ENCODE results near the gene NINL.

NINL gene

GRCh38 chr20:25469558-25469957 lies 115.8 kb downstream of the NINL start:
- no peaks in the 10 kb centered on the region for H3K9me3 ChIP-seq (ENCODE audit: control insufficient read depth, insufficient read depth, low read depth, low read length)
- H3K27me3 ChIP-seq (ENCODE audit: control insufficient read depth, insufficient read depth, low read length), result no peaks in the 10 kb centered on the region
- H3K4me1 ChIP-seq (ENCODE audit: control insufficient read depth, insufficient read depth, low read length), result no peaks in the 10 kb centered on the region
- H3K4me3 ChIP-seq (ENCODE audit: low read depth, low read length), result no peak overlapping the region
- no peak overlapping the region for H3K9ac ChIP-seq (ENCODE audit: low read length)
- H3K36me3 ChIP-seq (ENCODE audit: control insufficient read depth, insufficient read depth, low read length), result peaks cover 73% of the 10 kb centered on the region
- H3K27ac ChIP-seq (ENCODE audit: low read depth, low read length), result no peak overlapping the region

DNA sequence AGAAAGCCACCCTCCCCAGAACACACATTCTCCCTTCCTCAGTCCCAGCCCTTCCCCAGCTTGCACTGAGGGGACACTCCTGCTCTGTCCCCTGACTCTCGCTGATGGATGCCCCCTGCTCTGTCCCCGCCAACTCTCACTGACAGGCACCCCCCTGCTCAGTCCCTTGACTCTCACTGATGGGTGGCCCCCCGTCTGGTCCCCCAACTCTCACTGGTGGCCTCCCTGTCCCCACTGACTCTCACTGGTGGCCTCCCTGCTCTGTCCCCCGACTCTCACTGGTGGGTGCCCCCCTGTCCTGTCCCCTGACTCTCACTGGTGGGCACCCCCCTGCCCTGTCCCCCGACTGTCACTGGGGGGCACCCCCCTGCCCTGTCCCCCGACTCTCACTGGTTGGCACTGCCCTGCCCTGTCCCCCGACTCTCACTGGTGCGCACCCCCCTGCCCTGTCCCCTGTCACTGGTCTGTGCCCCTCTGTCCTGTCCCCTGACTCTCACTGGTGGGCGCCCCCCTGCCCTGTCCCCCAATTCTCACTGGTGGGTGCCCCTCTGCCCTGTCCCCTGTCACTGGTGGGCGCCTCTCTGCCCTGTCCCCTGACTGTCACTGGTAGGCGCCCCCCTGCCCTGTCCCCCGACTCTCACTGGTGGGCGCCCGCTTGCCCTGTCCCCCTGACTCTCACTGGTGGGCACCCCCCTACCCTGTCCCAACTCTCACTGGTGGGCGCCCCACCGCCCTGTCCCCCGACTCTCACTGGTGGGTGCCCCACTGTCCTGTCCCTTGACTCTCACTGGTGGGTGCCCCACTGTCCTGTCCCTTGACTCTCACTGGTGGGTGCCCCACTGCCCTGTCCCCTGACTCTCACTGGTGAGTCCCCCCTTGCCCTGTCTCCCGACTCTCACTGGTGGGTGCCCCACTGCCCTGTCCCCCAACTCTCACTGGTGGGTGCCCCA lies 116.9 kb downstream of the NINL start:
- Histone ChIP-seq H3K9me3 (ENCODE audit: control insufficient read depth, insufficient read depth, low read depth, low read length) (no peaks in the 10 kb centered on the region), H3K27me3 (ENCODE audit: control insufficient read depth, insufficient read depth, low read length) (no peaks in the 10 kb centered on the region), H3K27ac (ENCODE audit: low read depth, low read length) (no peak overlapping the region), H3K4me3 (ENCODE audit: low read depth, low read length) (no peak overlapping the region), H3K4me1 (ENCODE audit: control insufficient read depth, insufficient read depth, low read length) (no peaks in the 10 kb centered on the region), H3K36me3 (ENCODE audit: control insufficient read depth, insufficient read depth, low read length) (peaks cover 77% of the 10 kb centered on the region), H3K9ac (ENCODE audit: low read length) (no peak overlapping the region)

DNA sequence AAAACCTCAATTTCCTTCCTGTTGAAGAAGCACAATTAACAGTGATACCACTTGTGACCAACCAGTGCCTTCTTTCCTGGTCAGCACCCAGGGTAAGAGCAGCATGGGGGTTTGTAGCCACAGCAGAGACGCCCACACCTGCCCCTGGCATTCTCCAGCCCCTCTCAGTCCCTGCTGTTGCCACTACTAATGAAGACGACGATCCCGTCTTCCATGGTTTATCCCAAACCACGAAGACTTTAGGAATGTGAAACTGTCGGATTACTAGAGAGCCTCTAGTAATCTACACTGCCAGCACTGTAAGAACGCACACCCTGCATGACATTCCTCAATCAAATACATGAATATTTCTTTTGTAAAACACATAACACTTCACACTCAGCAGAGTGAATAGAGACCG lies 117.9 kb downstream of the NINL start:
- H3K36me3 ChIP-seq (ENCODE audit: control insufficient read depth, insufficient read depth, low read length), result peaks cover 82% of the 10 kb centered on the region
- H3K27me3 ChIP-seq (ENCODE audit: control insufficient read depth, insufficient read depth, low read length), result no peaks in the 10 kb centered on the region
- H3K27ac ChIP-seq (ENCODE audit: low read depth, low read length), result no peak overlapping the region
- H3K4me1 ChIP-seq (ENCODE audit: control insufficient read depth, insufficient read depth, low read length), result no peaks in the 10 kb centered on the region
- H3K9me3 ChIP-seq (ENCODE audit: control insufficient read depth, insufficient read depth, low read depth, low read length), result no peaks in the 10 kb centered on the region
- H3K4me3 ChIP-seq (ENCODE audit: low read depth, low read length), result no peak overlapping the region
- H3K9ac ChIP-seq (ENCODE audit: low read length), result no peak overlapping the region

GRCh38 chr20:25466846-25467245 lies 118.5 kb downstream of the NINL start:
- Histone ChIP-seq H3K27me3 (ENCODE audit: control insufficient read depth, insufficient read depth, low read length) (no peaks in the 10 kb centered on the region), H3K9me3 (ENCODE audit: control insufficient read depth, insufficient read depth, low read depth, low read length) (no peaks in the 10 kb centered on the region), H3K36me3 (ENCODE audit: control insufficient read depth, insufficient read depth, low read length) (peaks cover 87% of the 10 kb centered on the region)

GRCh38 chr20:25465243-25466135 lies 119.8 kb downstream of the NINL start:
- Histone ChIP-seq H3K27ac (ENCODE audit: low read depth, low read length) (no peak overlapping the region), H3K36me3 (ENCODE audit: control insufficient read depth, insufficient read depth, low read length) (peaks cover 88% of the 10 kb centered on the region), H3K27me3 (ENCODE audit: control insufficient read depth, insufficient read depth, low read length) (no peaks in the 10 kb centered on the region), H3K9ac (ENCODE audit: low read length) (no peak overlapping the region), H3K4me3 (ENCODE audit: low read depth, low read length) (no peak overlapping the region), H3K4me1 (ENCODE audit: control insufficient read depth, insufficient read depth, low read length) (no peaks in the 10 kb centered on the region), H3K9me3 (ENCODE audit: control insufficient read depth, insufficient read depth, low read depth, low read length) (no peaks in the 10 kb centered on the region)

More at GRCh38 chr20:25466846-25467245, 118.5 kb downstream of the NINL start:
- H3K4me1 ChIP-seq (ENCODE audit: control insufficient read depth, insufficient read depth, low read length), result no peaks in the 10 kb centered on the region
- H3K4me3 ChIP-seq (ENCODE audit: low read depth, low read length), result no peak overlapping the region
- H3K27ac ChIP-seq (ENCODE audit: low read depth, low read length), result no peak overlapping the region
- no peak overlapping the region for H3K9ac ChIP-seq (ENCODE audit: low read length)

- Histone ChIP-seq H3K4me1 (ENCODE audit: control insufficient read depth, insufficient read depth, low read length) (no peaks in the 10 kb centered on the region), H3K27ac (ENCODE audit: low read depth, low read length) (no peak overlapping the region), H3K9ac (ENCODE audit: low read length) (no peak overlapping the region), H3K36me3 (ENCODE audit: control insufficient read depth, insufficient read depth, low read length) (peaks cover 89% of the 10 kb centered on the region), H3K4me3 (ENCODE audit: low read depth, low read length) (no peak overlapping the region), H3K9me3 (ENCODE audit: control insufficient read depth, insufficient read depth, low read depth, low read length) (no peaks in the 10 kb centered on the region), H3K27me3 (ENCODE audit: control insufficient read depth, insufficient read depth, low read length) (no peaks in the 10 kb centered on the region)
Observed at GRCh38 chr20:25464501-25465242, 120.7 kb downstream of the NINL start.

DNA sequence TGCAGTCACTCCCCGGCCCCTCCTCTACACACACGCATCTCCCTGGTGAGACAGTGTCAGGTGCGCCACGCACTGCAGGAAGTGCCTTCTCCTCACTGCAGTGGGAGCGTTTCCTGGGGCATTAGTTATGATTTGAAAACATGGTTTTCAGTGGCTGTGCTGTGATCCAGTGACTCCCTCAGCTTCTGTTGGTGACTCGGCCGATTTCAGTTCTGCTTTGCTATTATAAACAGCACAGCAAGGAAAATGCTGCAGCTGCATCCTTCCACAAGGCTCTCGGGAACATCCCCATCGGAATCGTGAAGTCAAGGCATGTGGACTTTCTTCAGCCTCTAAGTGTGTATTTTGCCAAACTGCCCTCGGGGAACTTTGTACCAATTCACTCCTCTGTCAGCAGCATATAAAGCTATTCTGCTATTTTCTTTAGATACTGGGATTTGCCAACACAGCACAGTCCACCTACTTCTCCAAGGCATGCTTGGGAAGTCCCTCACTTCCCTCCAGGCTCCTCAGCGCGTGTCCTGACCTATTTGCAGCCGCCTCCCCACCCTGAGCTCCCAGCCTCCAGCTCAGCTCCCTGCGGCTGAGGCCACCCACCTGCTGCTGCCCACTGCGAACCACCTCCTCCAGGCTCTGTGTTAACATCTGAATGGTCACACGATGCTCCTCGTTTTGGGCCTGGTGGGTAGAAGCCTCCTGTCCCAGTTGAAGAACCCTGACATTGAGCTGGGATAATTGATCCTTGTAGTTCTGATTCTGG lies 123.4 kb downstream of the NINL start:
- Histone ChIP-seq H3K9me3 (ENCODE audit: control insufficient read depth, insufficient read depth, low read depth, low read length) (no peaks in the 10 kb centered on the region), H3K4me3 (ENCODE audit: low read depth, low read length) (no peak overlapping the region), H3K27me3 (ENCODE audit: control insufficient read depth, insufficient read depth, low read length) (no peaks in the 10 kb centered on the region), H3K27ac (ENCODE audit: low read depth, low read length) (no peak overlapping the region), H3K36me3 (ENCODE audit: control insufficient read depth, insufficient read depth, low read length) (peaks cover 83% of the 10 kb centered on the region), H3K9ac (ENCODE audit: low read length) (no peak overlapping the region), H3K4me1 (ENCODE audit: control insufficient read depth, insufficient read depth, low read length) (no peaks in the 10 kb centered on the region)

GRCh38 chr20:25461281-25461650 lies 124.1 kb downstream of the NINL start:
- H3K36me3 ChIP-seq (ENCODE audit: control insufficient read depth, insufficient read depth, low read length), result peaks cover 77% of the 10 kb centered on the region
- H3K9ac ChIP-seq (ENCODE audit: low read length), result no peak overlapping the region
- H3K9me3 ChIP-seq (ENCODE audit: control insufficient read depth, insufficient read depth, low read depth, low read length), result no peaks in the 10 kb centered on the region
- H3K4me1 ChIP-seq (ENCODE audit: control insufficient read depth, insufficient read depth, low read length), result no peaks in the 10 kb centered on the region
- H3K27ac ChIP-seq (ENCODE audit: low read depth, low read length), result no peak overlapping the region
- no peak overlapping the region for H3K4me3 ChIP-seq (ENCODE audit: low read depth, low read length)
- no peaks in the 10 kb centered on the region for H3K27me3 ChIP-seq (ENCODE audit: control insufficient read depth, insufficient read depth, low read length)

- no peak overlapping the region for H3K9ac ChIP-seq (ENCODE audit: low read length)
- no peak overlapping the region for H3K4me3 ChIP-seq (ENCODE audit: low read depth, low read length)
- H3K27me3 ChIP-seq (ENCODE audit: control insufficient read depth, insufficient read depth, low read length), result no peaks in the 10 kb centered on the region
- H3K36me3 ChIP-seq (ENCODE audit: control insufficient read depth, insufficient read depth, low read length), result peaks cover 76% of the 10 kb centered on the region
- no peaks in the 10 kb centered on the region for H3K4me1 ChIP-seq (ENCODE audit: control insufficient read depth, insufficient read depth, low read length)
- H3K9me3 ChIP-seq (ENCODE audit: control insufficient read depth, insufficient read depth, low read depth, low read length), result no peaks in the 10 kb centered on the region
- H3K27ac ChIP-seq (ENCODE audit: low read depth, low read length), result no peak overlapping the region
Observed at GRCh38 chr20:25460566-25461280, 124.6 kb downstream of the NINL start.
